Measurements from ENCODE around the gene DICER1.
"Not testable (repeated sequence)": the region's sequence is repeated elsewhere in the genome, so short reads cannot be mapped to it uniquely, and the experiment has no call there.

The DICER1 gene

GRCh38 chr14:95157327-95158189 lies at the start of gene DICER1:
Gene DICER1 (minus strand): TSS chr14:95157529. CDS start chr14:95133458, 24,071 bp downstream.
- peak; percentile 95 for DNase-seq (ENCODE audit: low read depth)

GRCh38 chr14:95206534-95206933 lies 49.2 kb upstream of the DICER1 start:
- no peak for DNase-seq (ENCODE audit: low read depth)

- no peak for DNase-seq (ENCODE audit: low read depth)
Measured at GRCh38 chr14:95204705-95205104, 47.4 kb upstream of the DICER1 start.

GRCh38 chr14:95201745-95202144 lies 44.4 kb upstream of the DICER1 start:
- DNase-seq (ENCODE audit: low read depth): not testable (repeated sequence)

GRCh38 chr14:95200404-95200803 lies 43.1 kb upstream of the DICER1 start:
- DNase-seq (ENCODE audit: low read depth): peak; percentile 6

GRCh38 chr14:95199298-95199983 lies 42.1 kb upstream of the DICER1 start:
- DNase-seq (ENCODE audit: low read depth): no peak

GRCh38 chr14:95198320-95198719 lies 41.0 kb upstream of the DICER1 start:
- DNase-seq (ENCODE audit: low read depth): no peak

- no peak for DNase-seq (ENCODE audit: low read depth)
Measured at GRCh38 chr14:95197551-95197950, 40.2 kb upstream of the DICER1 start.

GRCh38 chr14:95196826-95197545 lies 39.7 kb upstream of the DICER1 start:
- DNase-seq (ENCODE audit: low read depth): no peak

- DNase-seq (ENCODE audit: low read depth): peak; percentile 28
Measured at GRCh38 chr14:95196268-95196667, 38.9 kb upstream of the DICER1 start.

- DNase-seq (ENCODE audit: low read depth): no peak
Measured at GRCh38 chr14:95195031-95195430, 37.7 kb upstream of the DICER1 start.

GRCh38 chr14:95193081-95193480 lies 35.8 kb upstream of the DICER1 start:
- DNase-seq (ENCODE audit: low read depth): no peak

GRCh38 chr14:95192311-95192710 lies 35.0 kb upstream of the DICER1 start:
- DNase-seq (ENCODE audit: low read depth): no peak

- no peak for DNase-seq (ENCODE audit: low read depth)
Measured at GRCh38 chr14:95191445-95192199, 34.3 kb upstream of the DICER1 start.

GRCh38 chr14:95190857-95191256 lies 33.5 kb upstream of the DICER1 start:
- DNase-seq (ENCODE audit: low read depth): no peak

- DNase-seq (ENCODE audit: low read depth): no peak
Measured at GRCh38 chr14:95190346-95190840, 33.1 kb upstream of the DICER1 start.

GRCh38 chr14:95189367-95190132 lies 32.2 kb upstream of the DICER1 start:
- no peak for DNase-seq (ENCODE audit: low read depth)

- DNase-seq (ENCODE audit: low read depth): no peak
Measured at GRCh38 chr14:95188380-95188779, 31.1 kb upstream of the DICER1 start.

GRCh38 chr14:95185767-95186392 lies 28.6 kb upstream of the DICER1 start:
- DNase-seq (ENCODE audit: low read depth): no peak

- peak; percentile 5 for DNase-seq (ENCODE audit: low read depth)
Measured at GRCh38 chr14:95185033-95185766, 27.9 kb upstream of the DICER1 start.
